ENCODE data around the gene OTUD4.
"Not testable (repeated sequence)": the region's sequence is repeated elsewhere in the genome, so short reads cannot be mapped to it uniquely, and the experiment has no call there.

OTUD4 gene

DNA sequence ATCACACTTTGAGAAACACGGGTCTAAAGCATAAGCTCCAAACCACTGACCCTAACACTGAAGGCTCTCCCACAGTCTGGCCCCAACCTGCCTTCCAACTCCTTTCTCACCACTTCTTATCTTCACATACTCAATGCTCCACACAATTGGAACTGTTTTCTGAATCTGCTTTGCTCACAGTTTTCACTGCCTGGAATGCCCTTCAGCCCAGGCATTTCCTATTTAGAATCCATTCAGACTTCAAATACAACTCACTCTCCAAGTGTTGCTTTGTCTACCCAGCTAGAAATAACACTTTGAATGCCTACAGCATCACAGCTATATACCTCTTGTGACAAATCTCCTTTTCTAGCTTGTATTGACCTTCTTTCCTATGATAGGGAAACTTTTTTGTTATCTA is 10.2 kb downstream of the OTUD4 start:
- DNase-seq, result no peak
- Mint-ChIP-seq H3K36me3 (ENCODE audit: low read depth) (peaks cover 94% of the 10 kb centered on the region), H3K27ac (no peak overlapping the region), H3K9me3 (no peaks in the 10 kb centered on the region), H3K27me3 (no peaks in the 10 kb centered on the region), H3K4me3 (no peak overlapping the region), H3K4me1 (ENCODE audit: low read depth) (peaks cover 48% of the 10 kb centered on the region)

GRCh38 chr4:145168581-145169187 is 11.7 kb downstream of the OTUD4 start:
- H3K27me3 Mint-ChIP-seq, result no peaks in the 10 kb centered on the region
- H3K9me3 Mint-ChIP-seq, result no peaks in the 10 kb centered on the region
- peaks cover 36% of the 10 kb centered on the region for H3K4me1 Mint-ChIP-seq (ENCODE audit: low read depth)
- H3K27ac Mint-ChIP-seq, result peak overlapping the region; percentile 2
- no peak for DNase-seq
- peaks cover 88% of the 10 kb centered on the region for H3K36me3 Mint-ChIP-seq (ENCODE audit: low read depth)
- no peak overlapping the region for H3K4me3 Mint-ChIP-seq

GRCh38 chr4:145167887-145168286 is 12.5 kb downstream of the OTUD4 start:
- DNase-seq, result no peak
- Mint-ChIP-seq H3K36me3 (ENCODE audit: low read depth) (peaks cover 86% of the 10 kb centered on the region), H3K4me1 (ENCODE audit: low read depth) (peaks cover 33% of the 10 kb centered on the region)

DNA sequence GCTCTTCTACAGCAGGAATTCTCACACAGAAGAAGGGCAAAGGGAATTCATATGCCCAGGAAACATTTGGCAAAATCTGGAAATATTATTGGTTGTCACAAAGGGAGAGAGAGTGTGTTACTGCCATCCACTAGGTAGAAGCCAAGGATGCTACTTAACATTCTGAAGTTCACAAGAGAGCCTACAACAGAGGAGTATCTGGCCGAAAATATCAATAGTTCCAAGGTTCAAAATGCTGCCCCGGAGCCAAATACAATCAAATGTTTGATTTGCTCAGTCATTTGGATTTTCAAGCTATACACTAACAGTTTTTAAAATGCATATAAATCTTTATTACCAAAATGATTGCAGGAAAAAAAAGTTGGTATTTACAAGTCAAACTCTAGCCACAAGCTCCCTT is 18.8 kb downstream of the OTUD4 start:
- Mint-ChIP-seq H3K27ac (no peak overlapping the region), H3K36me3 (ENCODE audit: low read depth) (peaks cover 86% of the 10 kb centered on the region), H3K4me1 (ENCODE audit: low read depth) (peaks cover 9% of the 10 kb centered on the region), H3K27me3 (no peaks in the 10 kb centered on the region), H3K9me3 (no peaks in the 10 kb centered on the region), H3K4me3 (no peak overlapping the region)
- no peak for DNase-seq

More at GRCh38 chr4:145167887-145168286, 12.5 kb downstream of the OTUD4 start:
- H3K27ac Mint-ChIP-seq, result no peak overlapping the region
- no peak overlapping the region for H3K4me3 Mint-ChIP-seq
- no peaks in the 10 kb centered on the region for H3K27me3 Mint-ChIP-seq
- H3K9me3 Mint-ChIP-seq, result no peaks in the 10 kb centered on the region

DNA sequence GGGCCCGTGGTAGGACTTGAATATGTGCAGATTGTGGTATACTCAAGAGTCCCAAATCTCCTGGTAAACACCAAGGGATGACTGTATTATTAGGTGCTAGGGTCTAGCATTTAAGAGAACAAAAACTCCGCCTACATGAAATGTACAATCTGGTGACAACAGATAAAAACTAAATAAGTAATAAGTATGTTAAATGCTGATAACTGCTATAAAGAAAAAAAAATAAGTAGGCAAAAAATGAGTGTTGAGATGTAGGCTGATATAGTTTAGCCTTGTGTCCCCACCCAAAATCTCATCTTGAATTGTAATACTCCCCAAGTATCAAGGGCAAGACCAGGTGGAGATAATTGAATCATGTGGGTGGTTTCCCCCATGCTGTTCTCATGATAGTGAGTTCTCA is 23.4 kb downstream of the OTUD4 start:
- H3K36me3 Mint-ChIP-seq (ENCODE audit: low read depth), result peaks cover 97% of the 10 kb centered on the region

GRCh38 chr4:145155268-145155870 is 25.0 kb downstream of the OTUD4 start:
- H3K27ac Mint-ChIP-seq, result no peak overlapping the region
- H3K9me3 Mint-ChIP-seq, result no peaks in the 10 kb centered on the region
- DNase-seq, result no peak
- H3K36me3 Mint-ChIP-seq (ENCODE audit: low read depth), result peaks cover 94% of the 10 kb centered on the region
- H3K4me1 Mint-ChIP-seq (ENCODE audit: low read depth), result peaks cover 18% of the 10 kb centered on the region
- no peaks in the 10 kb centered on the region for H3K27me3 Mint-ChIP-seq
- H3K4me3 Mint-ChIP-seq, result no peak overlapping the region

More for the DNA sequence above, 23.4 kb downstream of the OTUD4 start:
- Mint-ChIP-seq H3K4me1 (ENCODE audit: low read depth) (peaks cover 19% of the 10 kb centered on the region), H3K27ac (no peak overlapping the region), H3K9me3 (no peaks in the 10 kb centered on the region), H3K4me3 (no peak overlapping the region), H3K27me3 (no peaks in the 10 kb centered on the region)
- no peak for DNase-seq

DNA sequence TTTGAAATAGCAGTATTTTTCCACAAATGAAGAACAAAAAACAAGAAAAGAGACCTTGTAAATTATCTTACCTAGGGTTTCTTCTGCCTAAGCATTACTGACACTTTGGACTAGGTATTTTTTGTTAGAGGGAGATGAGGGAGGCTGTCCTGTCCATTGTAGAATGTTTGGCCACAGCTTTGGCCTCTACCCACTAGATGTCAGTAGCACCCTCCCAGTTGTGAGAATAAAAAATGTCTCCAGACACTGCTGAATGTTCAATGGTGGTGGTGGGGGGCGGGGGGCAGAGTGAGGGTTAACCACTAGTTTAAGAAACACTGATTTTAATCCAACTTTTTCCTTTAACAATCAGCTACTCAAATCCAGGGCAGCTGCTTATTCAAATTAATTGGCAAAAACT is 25.8 kb downstream of the OTUD4 start:
- Mint-ChIP-seq H3K9me3 (no peaks in the 10 kb centered on the region), H3K4me1 (ENCODE audit: low read depth) (peaks cover 24% of the 10 kb centered on the region), H3K27ac (peak overlapping the region; percentile 79), H3K27me3 (no peaks in the 10 kb centered on the region), H3K36me3 (ENCODE audit: low read depth) (peaks cover 94% of the 10 kb centered on the region), H3K4me3 (no peak overlapping the region)
- no peak for DNase-seq

- H3K36me3 Mint-ChIP-seq (ENCODE audit: low read depth), result peaks cover 94% of the 10 kb centered on the region
Observed at GRCh38 chr4:145153904-145154298, 26.5 kb downstream of the OTUD4 start.

DNA sequence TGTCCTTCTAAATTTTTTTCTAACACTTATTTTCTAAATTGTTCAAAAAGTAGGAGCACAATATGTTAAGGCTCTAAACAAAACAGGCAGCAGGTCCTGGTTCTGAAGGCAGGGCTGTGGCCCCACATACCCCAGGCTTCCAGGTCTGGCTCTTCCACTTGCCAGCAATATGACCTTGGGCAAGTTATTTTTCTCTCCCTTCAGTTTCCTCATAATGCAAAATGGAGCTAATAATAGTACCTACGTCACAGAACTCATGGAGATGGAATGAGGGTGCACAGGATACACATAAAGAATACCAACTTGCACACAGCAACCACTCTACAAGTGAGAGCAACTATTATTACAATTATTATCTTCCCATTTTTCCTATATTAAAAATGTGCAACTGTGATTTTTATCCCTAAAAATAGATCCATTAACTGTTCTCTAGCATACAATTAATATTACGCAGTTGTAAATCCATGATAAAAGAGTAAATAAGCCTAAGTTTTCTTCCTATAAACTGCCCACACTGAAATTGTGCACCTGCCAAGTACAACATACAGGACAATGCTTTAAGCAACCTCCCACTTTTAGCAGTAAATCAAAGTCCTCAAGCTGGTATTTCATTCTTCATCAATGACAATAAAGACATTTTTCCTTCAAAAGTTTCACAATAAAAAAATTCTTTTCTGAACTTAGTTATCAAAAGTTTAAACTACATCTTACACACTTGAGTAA is 27.0 kb downstream of the OTUD4 start:
- Mint-ChIP-seq H3K36me3 (ENCODE audit: low read depth) (peaks cover 92% of the 10 kb centered on the region), H3K4me3 (no peak overlapping the region), H3K27me3 (no peaks in the 10 kb centered on the region), H3K9me3 (no peaks in the 10 kb centered on the region), H3K4me1 (ENCODE audit: low read depth) (peaks cover 29% of the 10 kb centered on the region), H3K27ac (no peak overlapping the region)
- no peak for DNase-seq

More at GRCh38 chr4:145153904-145154298, 26.5 kb downstream of the OTUD4 start:
- H3K4me1 Mint-ChIP-seq (ENCODE audit: low read depth), result peaks cover 28% of the 10 kb centered on the region
- no peak for DNase-seq
- no peak overlapping the region for H3K4me3 Mint-ChIP-seq
- no peaks in the 10 kb centered on the region for H3K9me3 Mint-ChIP-seq
- no peaks in the 10 kb centered on the region for H3K27me3 Mint-ChIP-seq
- peak overlapping the region; percentile 79 for H3K27ac Mint-ChIP-seq

GRCh38 chr4:145148980-145149379 is 31.4 kb downstream of the OTUD4 start:
- DNase-seq, result no peak
- Mint-ChIP-seq H3K4me3 (no peak overlapping the region), H3K27me3 (no peaks in the 10 kb centered on the region), H3K27ac (peak overlapping the region; percentile 45), H3K36me3 (ENCODE audit: low read depth) (peaks cover 90% of the 10 kb centered on the region), H3K4me1 (ENCODE audit: low read depth) (peaks cover 20% of the 10 kb centered on the region), H3K9me3 (no peaks in the 10 kb centered on the region)

DNA sequence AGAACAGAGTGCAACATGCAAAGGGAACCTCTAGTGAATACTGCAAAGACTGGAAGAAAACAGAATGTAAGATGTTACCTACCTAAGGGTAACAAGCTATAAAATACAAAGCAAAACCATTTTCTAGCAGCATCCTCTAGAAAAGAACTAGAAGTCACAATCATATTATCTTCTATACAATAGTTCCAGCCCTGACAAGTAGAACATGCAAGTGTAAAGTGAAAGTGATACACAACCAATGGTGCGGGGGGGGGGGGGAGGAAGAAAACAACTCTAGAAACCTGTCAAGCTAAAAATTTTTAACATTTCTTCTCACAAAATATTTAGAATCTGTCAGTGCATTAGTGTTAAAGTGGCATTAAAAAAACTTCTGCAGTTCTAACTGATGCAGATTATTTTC is 44.2 kb downstream of the OTUD4 start:
- DNase-seq, H3K27me3 Mint-ChIP-seq, H3K9me3 Mint-ChIP-seq, H3K4me3 Mint-ChIP-seq: not testable (repeated sequence)
- Mint-ChIP-seq H3K36me3 (ENCODE audit: low read depth) (peaks cover 93% of the 10 kb centered on the region), H3K27ac (peak overlapping the region; percentile 66), H3K4me1 (ENCODE audit: low read depth) (peaks cover 56% of the 10 kb centered on the region)

DNA sequence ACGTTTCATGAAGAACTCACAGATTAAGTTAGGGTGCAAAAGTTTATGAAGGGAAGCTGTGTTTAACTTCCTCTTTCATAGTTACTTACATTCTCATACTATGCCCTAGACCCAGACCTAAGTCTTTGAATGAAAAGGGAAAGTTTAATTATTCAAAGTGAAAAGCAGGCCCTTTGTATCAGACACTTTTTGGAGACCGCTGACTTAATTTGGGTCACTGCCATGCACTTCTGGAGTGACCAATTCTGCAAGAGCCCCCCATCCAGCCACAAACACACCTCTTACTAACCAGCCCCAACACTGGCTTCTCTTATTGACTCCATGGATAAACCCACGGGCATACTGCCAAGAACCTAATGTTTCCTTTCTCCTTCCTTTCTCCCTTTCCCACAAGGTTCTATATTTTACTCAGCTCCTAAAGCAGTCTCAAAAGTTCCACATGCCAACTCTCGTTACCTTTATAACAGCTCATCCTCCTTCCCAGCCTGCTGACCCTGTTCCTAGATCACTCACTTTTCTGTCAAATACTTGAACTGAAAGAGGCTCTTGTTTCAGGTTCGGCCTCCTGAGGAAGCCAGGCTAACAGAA is 47.8 kb downstream of the OTUD4 start:
- Mint-ChIP-seq H3K4me1 (ENCODE audit: low read depth) (peaks cover 66% of the 10 kb centered on the region), H3K36me3 (ENCODE audit: low read depth) (peaks cover 97% of the 10 kb centered on the region)

GRCh38 chr4:145131848-145132247 is 48.5 kb downstream of the OTUD4 start:
- H3K27me3 Mint-ChIP-seq, result no peaks in the 10 kb centered on the region
- peaks cover 64% of the 10 kb centered on the region for H3K4me1 Mint-ChIP-seq (ENCODE audit: low read depth)
- peaks cover 97% of the 10 kb centered on the region for H3K36me3 Mint-ChIP-seq (ENCODE audit: low read depth)
- H3K4me3 Mint-ChIP-seq, result no peak overlapping the region
- DNase-seq, result no peak
- no peaks in the 10 kb centered on the region for H3K9me3 Mint-ChIP-seq
- peak overlapping the region; percentile 89 for H3K27ac Mint-ChIP-seq

More for the DNA sequence above, 47.8 kb downstream of the OTUD4 start:
- H3K9me3 Mint-ChIP-seq, result no peaks in the 10 kb centered on the region
- H3K27me3 Mint-ChIP-seq, result no peaks in the 10 kb centered on the region
- DNase-seq, result no peak
- no peak overlapping the region for H3K4me3 Mint-ChIP-seq
- H3K27ac Mint-ChIP-seq, result peak overlapping the region; percentile 89

DNA sequence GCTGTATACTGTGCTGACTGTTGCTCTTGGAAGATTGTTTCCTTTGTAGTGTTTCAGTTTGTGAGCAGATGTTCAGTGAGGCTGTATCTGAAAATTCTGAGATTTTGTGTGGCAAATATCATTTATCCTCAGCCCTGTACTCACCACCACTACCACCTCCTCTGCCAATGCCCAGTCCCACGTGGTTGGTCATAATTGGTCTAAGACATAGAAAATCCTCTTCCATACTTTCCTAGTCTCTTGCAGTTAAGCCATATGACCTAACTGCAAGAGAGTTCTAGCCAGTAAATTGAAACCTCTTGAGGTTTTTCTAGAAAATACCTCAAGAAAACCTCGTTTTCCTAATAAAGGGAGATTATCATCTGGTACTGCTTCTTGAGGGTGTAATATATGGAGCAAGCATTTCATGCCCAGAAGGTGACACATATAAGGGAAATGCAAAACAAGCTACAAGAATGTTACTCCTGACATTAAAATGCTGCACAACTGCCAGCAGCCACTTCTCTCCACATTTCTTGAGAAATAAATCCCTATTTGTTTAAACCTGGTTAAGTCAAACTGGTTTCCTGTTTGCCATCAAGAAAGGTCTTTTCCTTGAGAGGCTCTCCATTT is 49.5 kb downstream of the OTUD4 start:
- DNase-seq, result no peak
- Mint-ChIP-seq H3K27ac (peak overlapping the region; percentile 89), H3K4me3 (no peak overlapping the region), H3K9me3 (no peaks in the 10 kb centered on the region), H3K36me3 (ENCODE audit: low read depth) (peaks cover 98% of the 10 kb centered on the region), H3K4me1 (ENCODE audit: low read depth) (peaks cover 66% of the 10 kb centered on the region), H3K27me3 (no peaks in the 10 kb centered on the region)

All from activated T-cell treated with anti-CD3 and anti-CD28 coated beads, Interleukin-2, amount 50 U/mL, for 24 hours (primary cell).